ENCODE measurements around the gene NEGR1.

DNA sequence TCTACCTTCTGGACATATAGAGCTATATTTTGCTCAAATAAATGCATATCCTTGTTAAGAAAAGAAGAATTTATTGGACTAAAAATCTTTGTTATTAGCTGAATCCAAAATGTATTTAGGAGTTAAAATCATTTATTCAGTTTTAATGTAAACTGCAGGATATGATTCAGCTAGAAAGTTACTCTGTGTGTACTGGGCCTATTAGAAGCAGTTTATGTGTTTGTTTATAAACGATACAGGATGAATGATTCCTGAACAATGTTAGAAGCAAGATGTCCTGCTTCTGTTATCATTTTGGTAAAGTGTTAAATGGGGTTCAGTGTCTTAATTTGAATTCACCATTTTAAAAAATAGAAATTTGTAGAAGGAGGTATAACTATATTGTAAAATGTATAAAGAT, 652.3 kb downstream of the NEGR1 start:
- TF ChIP-seq JUND (IDR thresholded peaks at IDR 0.05; ENCODE audit: borderline replicate concordance, low read depth, low read length) (no peak), JUND (tag; IDR thresholded peaks at IDR 0.05; ENCODE audit: borderline replicate concordance, low read depth, low read length) (no peak), EGR1 (conservative IDR thresholded peaks at IDR 0.05) (no peak), ZBTB7A (IDR thresholded peaks at IDR 0.05; ENCODE audit: borderline replicate concordance, control insufficient read depth, low read depth, low read length) (no peak), SP1 (CRISPR knock-in tag; IDR thresholded peaks at IDR 0.05) (no peak), TAF1 (IDR thresholded peaks at IDR 0.05; ENCODE audit: control insufficient read depth, extremely low read depth, insufficient read depth, low read length, severe bottlenecking) (no peak), PTBP1 (IDR thresholded peaks at IDR 0.05; ENCODE audit: low read depth, low read length) (no peak), TEAD4 (IDR thresholded peaks at IDR 0.05; ENCODE audit: low read length) (no peak), TEAD4 (CRISPR knock-in tag; IDR thresholded peaks at IDR 0.05; ENCODE audit: borderline replicate concordance) (no peak)
- TF ChIP-seq, protein P1, sequence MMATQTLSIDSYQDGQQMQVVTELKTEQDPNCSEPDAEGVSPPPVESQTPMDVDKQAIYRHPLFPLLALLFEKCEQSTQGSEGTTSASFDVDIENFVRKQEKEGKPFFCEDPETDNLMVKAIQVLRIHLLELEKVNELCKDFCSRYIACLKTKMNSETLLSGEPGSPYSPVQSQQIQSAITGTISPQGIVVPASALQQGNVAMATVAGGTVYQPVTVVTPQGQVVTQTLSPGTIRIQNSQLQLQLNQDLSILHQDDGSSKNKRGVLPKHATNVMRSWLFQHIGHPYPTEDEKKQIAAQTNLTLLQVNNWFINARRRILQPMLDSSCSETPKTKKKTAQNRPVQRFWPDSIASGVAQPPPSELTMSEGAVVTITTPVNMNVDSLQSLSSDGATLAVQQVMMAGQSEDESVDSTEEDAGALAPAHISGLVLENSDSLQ (IDR thresholded peaks at IDR 0.05), result no peak
- TF ChIP-seq, protein P2, sequence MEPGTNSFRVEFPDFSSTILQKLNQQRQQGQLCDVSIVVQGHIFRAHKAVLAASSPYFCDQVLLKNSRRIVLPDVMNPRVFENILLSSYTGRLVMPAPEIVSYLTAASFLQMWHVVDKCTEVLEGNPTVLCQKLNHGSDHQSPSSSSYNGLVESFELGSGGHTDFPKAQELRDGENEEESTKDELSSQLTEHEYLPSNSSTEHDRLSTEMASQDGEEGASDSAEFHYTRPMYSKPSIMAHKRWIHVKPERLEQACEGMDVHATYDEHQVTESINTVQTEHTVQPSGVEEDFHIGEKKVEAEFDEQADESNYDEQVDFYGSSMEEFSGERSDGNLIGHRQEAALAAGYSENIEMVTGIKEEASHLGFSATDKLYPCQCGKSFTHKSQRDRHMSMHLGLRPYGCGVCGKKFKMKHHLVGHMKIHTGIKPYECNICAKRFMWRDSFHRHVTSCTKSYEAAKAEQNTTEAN (CRISPR knock-in tag; IDR thresholded peaks at IDR 0.05), result no peak
- TF ChIP-seq, protein P3, sequence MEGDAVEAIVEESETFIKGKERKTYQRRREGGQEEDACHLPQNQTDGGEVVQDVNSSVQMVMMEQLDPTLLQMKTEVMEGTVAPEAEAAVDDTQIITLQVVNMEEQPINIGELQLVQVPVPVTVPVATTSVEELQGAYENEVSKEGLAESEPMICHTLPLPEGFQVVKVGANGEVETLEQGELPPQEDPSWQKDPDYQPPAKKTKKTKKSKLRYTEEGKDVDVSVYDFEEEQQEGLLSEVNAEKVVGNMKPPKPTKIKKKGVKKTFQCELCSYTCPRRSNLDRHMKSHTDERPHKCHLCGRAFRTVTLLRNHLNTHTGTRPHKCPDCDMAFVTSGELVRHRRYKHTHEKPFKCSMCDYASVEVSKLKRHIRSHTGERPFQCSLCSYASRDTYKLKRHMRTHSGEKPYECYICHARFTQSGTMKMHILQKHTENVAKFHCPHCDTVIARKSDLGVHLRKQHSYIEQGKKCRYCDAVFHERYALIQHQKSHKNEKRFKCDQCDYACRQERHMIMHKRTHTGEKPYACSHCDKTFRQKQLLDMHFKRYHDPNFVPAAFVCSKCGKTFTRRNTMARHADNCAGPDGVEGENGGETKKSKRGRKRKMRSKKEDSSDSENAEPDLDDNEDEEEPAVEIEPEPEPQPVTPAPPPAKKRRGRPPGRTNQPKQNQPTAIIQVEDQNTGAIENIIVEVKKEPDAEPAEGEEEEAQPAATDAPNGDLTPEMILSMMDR (IDR thresholded peaks at IDR 0.05 in 2 of 3, conservative IDR thresholded peaks at IDR 0.05 in 1 of 3; ENCODE audit: insufficient read depth in 2 of 3, low read depth in 1 of 3, low read length in 3 of 3), result no peak
- TF ChIP-seq, protein P4, sequence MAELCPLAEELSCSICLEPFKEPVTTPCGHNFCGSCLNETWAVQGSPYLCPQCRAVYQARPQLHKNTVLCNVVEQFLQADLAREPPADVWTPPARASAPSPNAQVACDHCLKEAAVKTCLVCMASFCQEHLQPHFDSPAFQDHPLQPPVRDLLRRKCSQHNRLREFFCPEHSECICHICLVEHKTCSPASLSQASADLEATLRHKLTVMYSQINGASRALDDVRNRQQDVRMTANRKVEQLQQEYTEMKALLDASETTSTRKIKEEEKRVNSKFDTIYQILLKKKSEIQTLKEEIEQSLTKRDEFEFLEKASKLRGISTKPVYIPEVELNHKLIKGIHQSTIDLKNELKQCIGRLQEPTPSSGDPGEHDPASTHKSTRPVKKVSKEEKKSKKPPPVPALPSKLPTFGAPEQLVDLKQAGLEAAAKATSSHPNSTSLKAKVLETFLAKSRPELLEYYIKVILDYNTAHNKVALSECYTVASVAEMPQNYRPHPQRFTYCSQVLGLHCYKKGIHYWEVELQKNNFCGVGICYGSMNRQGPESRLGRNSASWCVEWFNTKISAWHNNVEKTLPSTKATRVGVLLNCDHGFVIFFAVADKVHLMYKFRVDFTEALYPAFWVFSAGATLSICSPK (IDR thresholded peaks at IDR 0.05; ENCODE audit: borderline replicate concordance), result no peak
- TF ChIP-seq, protein P5, sequence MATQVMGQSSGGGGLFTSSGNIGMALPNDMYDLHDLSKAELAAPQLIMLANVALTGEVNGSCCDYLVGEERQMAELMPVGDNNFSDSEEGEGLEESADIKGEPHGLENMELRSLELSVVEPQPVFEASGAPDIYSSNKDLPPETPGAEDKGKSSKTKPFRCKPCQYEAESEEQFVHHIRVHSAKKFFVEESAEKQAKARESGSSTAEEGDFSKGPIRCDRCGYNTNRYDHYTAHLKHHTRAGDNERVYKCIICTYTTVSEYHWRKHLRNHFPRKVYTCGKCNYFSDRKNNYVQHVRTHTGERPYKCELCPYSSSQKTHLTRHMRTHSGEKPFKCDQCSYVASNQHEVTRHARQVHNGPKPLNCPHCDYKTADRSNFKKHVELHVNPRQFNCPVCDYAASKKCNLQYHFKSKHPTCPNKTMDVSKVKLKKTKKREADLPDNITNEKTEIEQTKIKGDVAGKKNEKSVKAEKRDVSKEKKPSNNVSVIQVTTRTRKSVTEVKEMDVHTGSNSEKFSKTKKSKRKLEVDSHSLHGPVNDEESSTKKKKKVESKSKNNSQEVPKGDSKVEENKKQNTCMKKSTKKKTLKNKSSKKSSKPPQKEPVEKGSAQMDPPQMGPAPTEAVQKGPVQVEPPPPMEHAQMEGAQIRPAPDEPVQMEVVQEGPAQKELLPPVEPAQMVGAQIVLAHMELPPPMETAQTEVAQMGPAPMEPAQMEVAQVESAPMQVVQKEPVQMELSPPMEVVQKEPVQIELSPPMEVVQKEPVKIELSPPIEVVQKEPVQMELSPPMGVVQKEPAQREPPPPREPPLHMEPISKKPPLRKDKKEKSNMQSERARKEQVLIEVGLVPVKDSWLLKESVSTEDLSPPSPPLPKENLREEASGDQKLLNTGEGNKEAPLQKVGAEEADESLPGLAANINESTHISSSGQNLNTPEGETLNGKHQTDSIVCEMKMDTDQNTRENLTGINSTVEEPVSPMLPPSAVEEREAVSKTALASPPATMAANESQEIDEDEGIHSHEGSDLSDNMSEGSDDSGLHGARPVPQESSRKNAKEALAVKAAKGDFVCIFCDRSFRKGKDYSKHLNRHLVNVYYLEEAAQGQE (IDR thresholded peaks at IDR 0.05; ENCODE audit: borderline replicate concordance), result no peak
- TF ChIP-seq, protein P5 (CRISPR knock-in tag; IDR thresholded peaks at IDR 0.05; ENCODE audit: low read depth), result no peak
